ENCODE measurements around the gene MACROD2. TPM values are rescaled to one million over a fixed set of nuclear protein-coding genes. Genes with fewer than 3 reads are reported as not detected.

Gene MACROD2
- polyA plus RNA-seq, 2 of the 4 experiments (the other 2 are of a cell fraction), result 0.96 to 1.3 TPM

DNA sequence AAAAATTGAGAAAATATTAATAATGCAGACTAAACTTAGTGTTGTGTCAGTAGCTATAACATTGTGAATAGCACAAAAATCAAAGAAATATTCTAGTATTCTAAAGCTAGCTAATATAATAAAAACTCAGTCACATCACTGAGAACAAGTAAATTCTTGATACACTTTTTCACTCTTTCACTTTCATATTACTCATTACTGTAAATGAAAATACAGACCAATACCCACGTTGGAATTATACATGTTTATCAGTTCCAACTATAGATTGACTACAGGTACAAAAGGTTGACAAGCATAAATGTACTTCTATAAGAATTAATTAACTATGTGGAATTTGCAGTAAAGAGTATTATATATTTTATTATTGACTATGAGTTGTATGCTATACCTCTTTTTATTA is 1385.5 kb downstream of the MACROD2 start:
- no peak for FAIRE-seq
- no peak for ATAC-seq
- no peak overlapping the region for H3K4me3 ChIP-seq
- WGBS (ENCODE audit: missing lambda C conversion rate), result 9% methylated on average over 1 of the region's 1 CpG
- POLR2A ChIA-PET, result no interaction called here
- TF ChIP-seq CBX2 (IDR thresholded peaks at IDR 0.05; ENCODE audit: borderline replicate concordance, low read depth) (no peak), HEYL (CRISPR knock-in tag; IDR thresholded peaks at IDR 0.05) (no peak)
- TF ChIP-seq, protein P1, sequence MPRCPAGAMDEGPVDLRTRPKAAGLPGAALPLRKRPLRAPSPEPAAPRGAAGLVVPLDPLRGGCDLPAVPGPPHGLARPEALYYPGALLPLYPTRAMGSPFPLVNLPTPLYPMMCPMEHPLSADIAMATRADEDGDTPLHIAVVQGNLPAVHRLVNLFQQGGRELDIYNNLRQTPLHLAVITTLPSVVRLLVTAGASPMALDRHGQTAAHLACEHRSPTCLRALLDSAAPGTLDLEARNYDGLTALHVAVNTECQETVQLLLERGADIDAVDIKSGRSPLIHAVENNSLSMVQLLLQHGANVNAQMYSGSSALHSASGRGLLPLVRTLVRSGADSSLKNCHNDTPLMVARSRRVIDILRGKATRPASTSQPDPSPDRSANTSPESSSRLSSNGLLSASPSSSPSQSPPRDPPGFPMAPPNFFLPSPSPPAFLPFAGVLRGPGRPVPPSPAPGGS (IDR thresholded peaks at IDR 0.05), result no peak
- CTCF ChIA-PET, result no interaction called here
- H3K4me1 ChIP-seq, result no peaks in the 10 kb centered on the region
- H3K27ac ChIP-seq, result no peak overlapping the region
- no peak overlapping the region for H3K4me2 ChIP-seq
- H3K9me3 ChIP-seq, result no peaks in the 10 kb centered on the region
- DNase-seq (ENCODE audit: low read depth in 1 of 2, low spot score in 1 of 2), result no peak

DNA sequence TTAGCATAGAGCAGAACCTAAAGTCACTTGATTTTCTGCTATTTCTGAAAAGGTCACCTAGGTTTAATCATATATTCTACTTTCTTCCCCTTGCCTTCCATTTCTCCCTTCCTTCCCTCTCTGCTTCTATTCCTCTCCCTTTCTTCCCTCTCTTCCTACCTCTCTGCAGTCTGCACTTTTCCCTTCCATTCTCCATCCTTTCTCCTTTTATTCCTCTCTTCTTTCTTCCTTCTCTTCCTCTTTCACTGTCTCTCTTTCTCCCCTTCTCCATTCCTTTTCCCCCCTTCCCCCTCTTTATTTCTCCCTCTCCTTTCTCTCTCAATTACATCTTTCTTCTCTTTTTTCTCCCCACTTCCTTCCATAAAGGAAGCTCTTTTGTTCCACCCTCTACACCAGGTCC is 1391.9 kb downstream of the MACROD2 start:
- Histone ChIP-seq H3K27ac (no peak overlapping the region), H3K4me2 (no peak overlapping the region), H3K4me3 (no peak overlapping the region), H3K4me1 (no peaks in the 10 kb centered on the region), H3K9me3 (no peaks in the 10 kb centered on the region)
- ATAC-seq (no peak), DNase-seq (ENCODE audit: low read depth in 1 of 2, low spot score in 1 of 2) (no peak), FAIRE-seq (no peak)
- POLR2A ChIA-PET, result no interaction called here
- CTCF ChIA-PET, result interaction anchor here (0.6 kb wide), 2 partner anchors 214 to 1528 kb away, joined by 3 read pairs; no protein-coding TSS in a partner anchor
- TF ChIP-seq MYC (IDR thresholded peaks at IDR 0.05; ENCODE audit: borderline replicate concordance, low read length) (no peak), EP300 (IDR thresholded peaks at IDR 0.05) (no peak), CHD4 (IDR thresholded peaks at IDR 0.05; ENCODE audit: borderline replicate concordance) (no peak), KDM5A (IDR thresholded peaks at IDR 0.05) (no peak), EHMT2 (IDR thresholded peaks at IDR 0.05; ENCODE audit: low read depth) (no peak), CEBPB (IDR thresholded peaks at IDR 0.05) (no peak), ZSCAN20 (CRISPR knock-in tag; IDR thresholded peaks at IDR 0.05) (no peak), HOXB5 (CRISPR knock-in tag; IDR thresholded peaks at IDR 0.05) (no peak)
- TF ChIP-seq, protein P2, sequence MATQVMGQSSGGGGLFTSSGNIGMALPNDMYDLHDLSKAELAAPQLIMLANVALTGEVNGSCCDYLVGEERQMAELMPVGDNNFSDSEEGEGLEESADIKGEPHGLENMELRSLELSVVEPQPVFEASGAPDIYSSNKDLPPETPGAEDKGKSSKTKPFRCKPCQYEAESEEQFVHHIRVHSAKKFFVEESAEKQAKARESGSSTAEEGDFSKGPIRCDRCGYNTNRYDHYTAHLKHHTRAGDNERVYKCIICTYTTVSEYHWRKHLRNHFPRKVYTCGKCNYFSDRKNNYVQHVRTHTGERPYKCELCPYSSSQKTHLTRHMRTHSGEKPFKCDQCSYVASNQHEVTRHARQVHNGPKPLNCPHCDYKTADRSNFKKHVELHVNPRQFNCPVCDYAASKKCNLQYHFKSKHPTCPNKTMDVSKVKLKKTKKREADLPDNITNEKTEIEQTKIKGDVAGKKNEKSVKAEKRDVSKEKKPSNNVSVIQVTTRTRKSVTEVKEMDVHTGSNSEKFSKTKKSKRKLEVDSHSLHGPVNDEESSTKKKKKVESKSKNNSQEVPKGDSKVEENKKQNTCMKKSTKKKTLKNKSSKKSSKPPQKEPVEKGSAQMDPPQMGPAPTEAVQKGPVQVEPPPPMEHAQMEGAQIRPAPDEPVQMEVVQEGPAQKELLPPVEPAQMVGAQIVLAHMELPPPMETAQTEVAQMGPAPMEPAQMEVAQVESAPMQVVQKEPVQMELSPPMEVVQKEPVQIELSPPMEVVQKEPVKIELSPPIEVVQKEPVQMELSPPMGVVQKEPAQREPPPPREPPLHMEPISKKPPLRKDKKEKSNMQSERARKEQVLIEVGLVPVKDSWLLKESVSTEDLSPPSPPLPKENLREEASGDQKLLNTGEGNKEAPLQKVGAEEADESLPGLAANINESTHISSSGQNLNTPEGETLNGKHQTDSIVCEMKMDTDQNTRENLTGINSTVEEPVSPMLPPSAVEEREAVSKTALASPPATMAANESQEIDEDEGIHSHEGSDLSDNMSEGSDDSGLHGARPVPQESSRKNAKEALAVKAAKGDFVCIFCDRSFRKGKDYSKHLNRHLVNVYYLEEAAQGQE (IDR thresholded peaks at IDR 0.05), result no peak
- TF ChIP-seq, protein P3, sequence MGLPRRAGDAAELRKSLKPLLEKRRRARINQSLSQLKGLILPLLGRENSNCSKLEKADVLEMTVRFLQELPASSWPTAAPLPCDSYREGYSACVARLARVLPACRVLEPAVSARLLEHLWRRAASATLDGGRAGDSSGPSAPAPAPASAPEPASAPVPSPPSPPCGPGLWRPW (IDR thresholded peaks at IDR 0.05), result no peak

DNA sequence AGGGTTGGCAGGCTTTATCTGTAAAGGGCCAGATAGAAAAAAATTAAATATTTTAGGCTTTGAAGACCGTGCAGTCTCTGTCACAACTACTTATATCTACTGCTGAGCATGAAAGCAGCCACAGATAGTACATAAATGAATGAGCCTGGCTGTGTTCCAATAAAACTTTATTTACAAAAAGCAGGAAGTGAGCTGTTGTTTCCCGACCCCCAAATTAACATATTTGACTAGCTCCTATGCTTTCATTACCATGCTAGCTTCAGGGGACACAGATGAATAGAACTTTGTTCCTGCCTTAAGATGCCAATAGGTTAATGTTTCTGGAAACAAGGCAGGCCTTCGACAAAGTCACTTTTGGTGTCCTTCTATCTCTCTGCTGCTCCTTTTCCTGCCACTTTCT is 1400.1 kb downstream of the MACROD2 start:
- ChIA-PET POLR2A (no interaction called here), CTCF (no interaction called here)
- WGBS (ENCODE audit: missing lambda C conversion rate), result 8% methylated on average over 3 of the region's 3 CpGs
- no peak for DNase-seq (ENCODE audit: low read depth in 1 of 2, low spot score in 1 of 2)
- H3K27ac ChIP-seq, result no peak overlapping the region
- TF ChIP-seq, protein P4, sequence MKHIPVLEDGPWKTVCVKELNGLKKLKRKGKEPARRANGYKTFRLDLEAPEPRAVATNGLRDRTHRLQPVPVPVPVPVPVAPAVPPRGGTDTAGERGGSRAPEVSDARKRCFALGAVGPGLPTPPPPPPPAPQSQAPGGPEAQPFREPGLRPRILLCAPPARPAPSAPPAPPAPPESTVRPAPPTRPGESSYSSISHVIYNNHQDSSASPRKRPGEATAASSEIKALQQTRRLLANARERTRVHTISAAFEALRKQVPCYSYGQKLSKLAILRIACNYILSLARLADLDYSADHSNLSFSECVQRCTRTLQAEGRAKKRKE (CRISPR knock-in tag; IDR thresholded peaks at IDR 0.05; ENCODE audit: low read depth), result no peak
- TF ChIP-seq ZC3H11A (IDR thresholded peaks at IDR 0.05) (no peak), TFCP2L1 (CRISPR knock-in tag; IDR thresholded peaks at IDR 0.05) (no peak), HOXB5 (CRISPR knock-in tag; IDR thresholded peaks at IDR 0.05) (no peak), RCOR1 (IDR thresholded peaks at IDR 0.05; ENCODE audit: low read depth, low read length) (no peak), CHD4 (IDR thresholded peaks at IDR 0.05; ENCODE audit: borderline replicate concordance) (no peak), JUN (IDR thresholded peaks at IDR 0.05) (no peak)
- no peak overlapping the region for H3K4me3 ChIP-seq
- ATAC-seq, result no peak
- no peaks in the 10 kb centered on the region for H3K9me3 ChIP-seq
- H3K4me1 ChIP-seq, result no peaks in the 10 kb centered on the region
- no peak overlapping the region for H3K4me2 ChIP-seq
- no peak for FAIRE-seq

Data from A549 (cell line).